ENCODE measurements around the gene BRINP3.
"Not testable (repeated sequence)": the region's sequence is repeated elsewhere in the genome, so short reads cannot be mapped to it uniquely, and the experiment has no call there.

BRINP3 gene

GRCh38 chr1:190124068-190124467, 353.6 kb downstream of the BRINP3 start:
- no peak overlapping the region for H2AFZ ChIP-seq (ENCODE audit: low read length)

GRCh38 chr1:190120564-190120963, 357.1 kb downstream of the BRINP3 start:
- H3K27ac ChIP-seq (ENCODE audit: low read depth, low read length, poor library complexity, severe bottlenecking); H3K79me2 ChIP-seq (ENCODE audit: insufficient read depth, low read length); H3K4me2 ChIP-seq (ENCODE audit: low read length); H3F3A ChIP-seq (ENCODE audit: insufficient read depth, low read length); H3K4me1 ChIP-seq (ENCODE audit: insufficient read depth, low read length, severe bottlenecking); H3K36me3 ChIP-seq (ENCODE audit: insufficient read depth, low read length); H3K9me2 ChIP-seq (ENCODE audit: low read depth, low read length); H2AFZ ChIP-seq (ENCODE audit: low read length); H3K27me3 ChIP-seq (ENCODE audit: insufficient read depth, low read length); H3K4me3 ChIP-seq (ENCODE audit: low read depth, low read length, poor library complexity, severe bottlenecking); H4K20me1 ChIP-seq (ENCODE audit: insufficient read depth, low read length); H3K9me3 ChIP-seq (ENCODE audit: low read length); H3K9ac ChIP-seq (ENCODE audit: low read length): not testable (repeated sequence)

More at GRCh38 chr1:190124068-190124467, 353.6 kb downstream of the BRINP3 start:
- H3K27ac ChIP-seq (ENCODE audit: low read depth, low read length, poor library complexity, severe bottlenecking) = no peak overlapping the region
- TF ChIP-seq CTCF (IDR thresholded peaks at IDR 0.05; ENCODE audit: low read length) (no peak), EZH2 (IDR thresholded peaks at IDR 0.05; ENCODE audit: borderline replicate concordance, low read length) (no peak)
- no peaks in the 10 kb centered on the region for H3K4me1 ChIP-seq (ENCODE audit: insufficient read depth, low read length, severe bottlenecking)
- no peaks in the 10 kb centered on the region for H3K36me3 ChIP-seq (ENCODE audit: insufficient read depth, low read length)
- H3K9me3 ChIP-seq (ENCODE audit: low read length) = no peaks in the 10 kb centered on the region
- no peaks in the 10 kb centered on the region for H3F3A ChIP-seq (ENCODE audit: insufficient read depth, low read length)
- no peaks in the 10 kb centered on the region for H3K27me3 ChIP-seq (ENCODE audit: insufficient read depth, low read length)
- H3K9me2 ChIP-seq (ENCODE audit: low read depth, low read length) = no peaks in the 10 kb centered on the region; the same call in 1 of the 2 replicates
- no peak overlapping the region for H3K4me2 ChIP-seq (ENCODE audit: low read length)
- no peaks in the 10 kb centered on the region for H3K79me2 ChIP-seq (ENCODE audit: insufficient read depth, low read length)
- H4K20me1 ChIP-seq (ENCODE audit: insufficient read depth, low read length) = no peaks in the 10 kb centered on the region
- no peak overlapping the region for H3K9ac ChIP-seq (ENCODE audit: low read length)
- H3K4me3 ChIP-seq (ENCODE audit: low read depth, low read length, poor library complexity, severe bottlenecking) = no peak overlapping the region

- H3K9me3 ChIP-seq (ENCODE audit: low read length) = no peaks in the 10 kb centered on the region
- H3K27me3 ChIP-seq (ENCODE audit: insufficient read depth, low read length) = no peaks in the 10 kb centered on the region
- no peak overlapping the region for H3K4me3 ChIP-seq (ENCODE audit: low read depth, low read length, poor library complexity, severe bottlenecking)
- no peaks in the 10 kb centered on the region for H3F3A ChIP-seq (ENCODE audit: insufficient read depth, low read length)
- H3K4me1 ChIP-seq (ENCODE audit: insufficient read depth, low read length, severe bottlenecking) = no peaks in the 10 kb centered on the region
- no peaks in the 10 kb centered on the region for H4K20me1 ChIP-seq (ENCODE audit: insufficient read depth, low read length)
- no peak overlapping the region for H3K27ac ChIP-seq (ENCODE audit: low read depth, low read length, poor library complexity, severe bottlenecking)
- no peaks in the 10 kb centered on the region for H3K9me2 ChIP-seq (ENCODE audit: low read depth, low read length)
- H3K36me3 ChIP-seq (ENCODE audit: insufficient read depth, low read length) = no peaks in the 10 kb centered on the region
- TF ChIP-seq CTCF (IDR thresholded peaks at IDR 0.05; ENCODE audit: low read length) = no peak
- no peak for TF ChIP-seq EZH2 (IDR thresholded peaks at IDR 0.05; ENCODE audit: borderline replicate concordance, low read length)
- no peak overlapping the region for H3K9ac ChIP-seq (ENCODE audit: low read length)
- no peak overlapping the region for H2AFZ ChIP-seq (ENCODE audit: low read length)
- no peaks in the 10 kb centered on the region for H3K79me2 ChIP-seq (ENCODE audit: insufficient read depth, low read length)
- no peak overlapping the region for H3K4me2 ChIP-seq (ENCODE audit: low read length)
These were observed 358.0 kb downstream of the BRINP3 start for GRCh38 chr1:190119683-190120082.

GRCh38 chr1:190116921-190117320, 360.7 kb downstream of the BRINP3 start:
- no peaks in the 10 kb centered on the region for H3K4me1 ChIP-seq (ENCODE audit: insufficient read depth, low read length, severe bottlenecking)
- no peak overlapping the region for H2AFZ ChIP-seq (ENCODE audit: low read length)
- H4K20me1 ChIP-seq (ENCODE audit: insufficient read depth, low read length) = no peaks in the 10 kb centered on the region
- H3K4me2 ChIP-seq (ENCODE audit: low read length) = no peak overlapping the region
- H3K9me3 ChIP-seq (ENCODE audit: low read length) = no peaks in the 10 kb centered on the region
- no peaks in the 10 kb centered on the region for H3K79me2 ChIP-seq (ENCODE audit: insufficient read depth, low read length)
- H3K36me3 ChIP-seq (ENCODE audit: insufficient read depth, low read length) = no peaks in the 10 kb centered on the region
- no peak overlapping the region for H3K27ac ChIP-seq (ENCODE audit: low read depth, low read length, poor library complexity, severe bottlenecking)
- H3K9ac ChIP-seq (ENCODE audit: low read length) = no peak overlapping the region
- TF ChIP-seq CTCF (IDR thresholded peaks at IDR 0.05; ENCODE audit: low read length) (no peak), EZH2 (IDR thresholded peaks at IDR 0.05; ENCODE audit: borderline replicate concordance, low read length) (no peak)
- no peaks in the 10 kb centered on the region for H3F3A ChIP-seq (ENCODE audit: insufficient read depth, low read length)
- H3K4me3 ChIP-seq (ENCODE audit: low read depth, low read length, poor library complexity, severe bottlenecking) = no peak overlapping the region
- no peaks in the 10 kb centered on the region for H3K9me2 ChIP-seq (ENCODE audit: low read depth, low read length)
- H3K27me3 ChIP-seq (ENCODE audit: insufficient read depth, low read length) = no peaks in the 10 kb centered on the region
